Measurements from ENCODE around the gene SCARF1. TPM values are rescaled to one million over a fixed set of nuclear protein-coding genes. Genes with fewer than 3 reads are reported as not detected.
A peak's percentile ranks its signal among the peaks of the same experiment; 100 is the strongest.
"Not testable (repeated sequence)": the region's sequence is repeated elsewhere in the genome, so short reads cannot be mapped to it uniquely, and the experiment has no call there.

The SCARF1 gene
- total RNA-seq, 1 experiment from 2014 or later, result 4.9 TPM

DNA sequence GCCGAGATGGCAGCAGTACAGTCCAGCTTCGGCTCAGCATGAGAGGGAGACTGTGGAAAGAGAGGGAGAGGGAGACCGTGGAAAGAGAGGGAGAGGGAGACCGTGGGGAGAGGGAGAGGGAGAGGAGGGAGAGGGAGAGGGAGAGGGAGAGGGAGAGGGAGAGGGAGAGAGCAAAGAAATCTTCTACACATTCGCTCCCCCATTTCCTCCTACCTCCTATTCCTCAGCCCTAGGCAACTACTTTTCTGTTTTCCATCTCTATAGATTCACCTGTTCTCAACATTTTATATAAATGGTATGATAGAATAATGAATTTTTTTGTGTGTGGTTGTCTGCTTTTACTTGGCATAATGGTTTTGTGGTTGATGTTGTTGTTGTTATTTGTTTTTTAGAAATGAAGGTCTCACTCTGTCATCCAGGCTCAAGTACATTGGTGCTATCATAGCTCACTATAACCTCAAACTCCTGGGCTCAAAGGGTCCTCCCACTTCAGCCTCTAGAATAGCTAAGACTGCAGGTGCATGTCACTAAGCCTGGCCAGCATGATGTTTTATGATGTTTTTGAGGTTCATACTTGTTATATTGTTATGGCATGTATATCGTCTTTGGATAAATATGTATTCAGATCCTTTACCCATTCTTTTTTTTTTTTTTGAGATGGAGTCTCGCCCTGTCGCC is 45.2 kb upstream of the SCARF1 start:
- Mint-ChIP-seq H3K4me3 (no peak overlapping the region), H3K9me3 (peaks cover 18% of the 10 kb centered on the region), H3K36me3 (peaks cover 13% of the 10 kb centered on the region), H3K27me3 (ENCODE audit: low read depth) (peaks cover 6% of the 10 kb centered on the region), H3K4me1 (no peaks in the 10 kb centered on the region), H3K27ac (no peak overlapping the region)
- no peak for ATAC-seq
- ChIA-PET CTCF (interaction anchor here (0.6 kb wide), 1 partner anchor 25 kb away, joined by 3 read pairs; no protein-coding TSS in a partner anchor), POLR2A (no interaction called here)
- DNase-seq (ENCODE audit: low spot score), result no peak
- TF ChIP-seq ETV6 (CRISPR knock-in tag; IDR thresholded peaks at IDR 0.05), result no peak
- TF ChIP-seq, protein P1, sequence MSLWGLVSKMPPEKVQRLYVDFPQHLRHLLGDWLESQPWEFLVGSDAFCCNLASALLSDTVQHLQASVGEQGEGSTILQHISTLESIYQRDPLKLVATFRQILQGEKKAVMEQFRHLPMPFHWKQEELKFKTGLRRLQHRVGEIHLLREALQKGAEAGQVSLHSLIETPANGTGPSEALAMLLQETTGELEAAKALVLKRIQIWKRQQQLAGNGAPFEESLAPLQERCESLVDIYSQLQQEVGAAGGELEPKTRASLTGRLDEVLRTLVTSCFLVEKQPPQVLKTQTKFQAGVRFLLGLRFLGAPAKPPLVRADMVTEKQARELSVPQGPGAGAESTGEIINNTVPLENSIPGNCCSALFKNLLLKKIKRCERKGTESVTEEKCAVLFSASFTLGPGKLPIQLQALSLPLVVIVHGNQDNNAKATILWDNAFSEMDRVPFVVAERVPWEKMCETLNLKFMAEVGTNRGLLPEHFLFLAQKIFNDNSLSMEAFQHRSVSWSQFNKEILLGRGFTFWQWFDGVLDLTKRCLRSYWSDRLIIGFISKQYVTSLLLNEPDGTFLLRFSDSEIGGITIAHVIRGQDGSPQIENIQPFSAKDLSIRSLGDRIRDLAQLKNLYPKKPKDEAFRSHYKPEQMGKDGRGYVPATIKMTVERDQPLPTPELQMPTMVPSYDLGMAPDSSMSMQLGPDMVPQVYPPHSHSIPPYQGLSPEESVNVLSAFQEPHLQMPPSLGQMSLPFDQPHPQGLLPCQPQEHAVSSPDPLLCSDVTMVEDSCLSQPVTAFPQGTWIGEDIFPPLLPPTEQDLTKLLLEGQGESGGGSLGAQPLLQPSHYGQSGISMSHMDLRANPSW (CRISPR knock-in tag; conservative IDR thresholded peaks at IDR 0.05; ENCODE audit: low read depth), result no peak
- no peak for TF ChIP-seq CREB1 (CRISPR knock-in tag; IDR thresholded peaks at IDR 0.05)
- TF ChIP-seq, protein P2, sequence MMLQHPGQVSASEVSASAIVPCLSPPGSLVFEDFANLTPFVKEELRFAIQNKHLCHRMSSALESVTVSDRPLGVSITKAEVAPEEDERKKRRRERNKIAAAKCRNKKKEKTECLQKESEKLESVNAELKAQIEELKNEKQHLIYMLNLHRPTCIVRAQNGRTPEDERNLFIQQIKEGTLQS (CRISPR knock-in tag; conservative IDR thresholded peaks at IDR 0.05), result no peak
- no peak for TF ChIP-seq FOXP4 (CRISPR knock-in tag; IDR thresholded peaks at IDR 0.05)
- no peak for TF ChIP-seq ESRRA (CRISPR knock-in tag; IDR thresholded peaks at IDR 0.05; ENCODE audit: borderline replicate concordance)
- TF ChIP-seq PRRX2 (CRISPR knock-in tag; IDR thresholded peaks at IDR 0.05), result no peak

DNA sequence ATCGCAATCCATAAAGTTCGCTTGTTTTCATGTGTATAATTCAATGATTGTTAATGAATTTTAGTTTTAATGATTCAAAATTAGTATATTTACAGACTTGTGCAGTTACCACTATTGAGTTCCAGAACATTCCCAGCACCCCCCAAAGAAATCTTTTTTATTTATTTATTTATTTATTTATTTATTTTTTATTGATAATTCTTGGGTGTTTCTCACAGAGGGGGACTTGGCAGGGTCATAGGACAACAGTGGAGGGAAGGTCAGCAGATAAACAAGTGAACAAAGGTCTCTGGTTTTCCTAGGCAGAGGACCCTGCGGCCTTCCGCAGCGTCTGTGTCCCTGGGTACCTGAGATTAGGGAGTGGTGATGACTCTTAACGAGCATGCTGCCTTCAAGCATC is 42.9 kb upstream of the SCARF1 start:
- Mint-ChIP-seq H3K9me3 (peaks cover 16% of the 10 kb centered on the region), H3K4me1 (peaks cover 10% of the 10 kb centered on the region), H3K36me3 (peaks cover 23% of the 10 kb centered on the region)
- H3K27ac Mint-ChIP-seq; DNase-seq (ENCODE audit: low spot score); H3K27me3 Mint-ChIP-seq (ENCODE audit: low read depth); POLR2A ChIA-PET; ATAC-seq; H3K4me3 Mint-ChIP-seq; CTCF ChIA-PET: not testable (repeated sequence)

- POLR2A ChIA-PET, result no interaction called here
- peaks cover 5% of the 10 kb centered on the region for H3K27me3 Mint-ChIP-seq (ENCODE audit: low read depth)
- DNase-seq (ENCODE audit: low spot score) (no peak), ATAC-seq (no peak)
- peaks cover 37% of the 10 kb centered on the region for H3K36me3 Mint-ChIP-seq
- H3K4me1 Mint-ChIP-seq, result peaks cover 13% of the 10 kb centered on the region
- CTCF ChIA-PET, result no interaction called here
- H3K27ac Mint-ChIP-seq, result no peak overlapping the region
- no peak for TF ChIP-seq AFF4 (CRISPR knock-in tag; IDR thresholded peaks at IDR 0.05; ENCODE audit: borderline replicate concordance)
- no peak for TF ChIP-seq SMAD4 (CRISPR knock-in tag; IDR thresholded peaks at IDR 0.05)
- TF ChIP-seq CREB1 (CRISPR knock-in tag; IDR thresholded peaks at IDR 0.05), result no peak
- TF ChIP-seq ZNF219 (CRISPR knock-in tag; IDR thresholded peaks at IDR 0.05; ENCODE audit: borderline replicate concordance), result no peak
- TF ChIP-seq, protein P1 (CRISPR knock-in tag; conservative IDR thresholded peaks at IDR 0.05; ENCODE audit: low read depth), result no peak
- H3K9me3 Mint-ChIP-seq, result peaks cover 4% of the 10 kb centered on the region
- H3K4me3 Mint-ChIP-seq, result peak overlapping the region; percentile 38
Measured at GRCh38 chr17:1686086-1686485, 40.6 kb upstream of the SCARF1 start.
